Measurements from ENCODE around the gene FAU. TPM values are rescaled to one million over a fixed set of nuclear protein-coding genes. Genes with fewer than 3 reads are reported as not detected.

FAU gene
- total RNA-seq, 1 donor from 2014 or later, result 710 TPM

DNA sequence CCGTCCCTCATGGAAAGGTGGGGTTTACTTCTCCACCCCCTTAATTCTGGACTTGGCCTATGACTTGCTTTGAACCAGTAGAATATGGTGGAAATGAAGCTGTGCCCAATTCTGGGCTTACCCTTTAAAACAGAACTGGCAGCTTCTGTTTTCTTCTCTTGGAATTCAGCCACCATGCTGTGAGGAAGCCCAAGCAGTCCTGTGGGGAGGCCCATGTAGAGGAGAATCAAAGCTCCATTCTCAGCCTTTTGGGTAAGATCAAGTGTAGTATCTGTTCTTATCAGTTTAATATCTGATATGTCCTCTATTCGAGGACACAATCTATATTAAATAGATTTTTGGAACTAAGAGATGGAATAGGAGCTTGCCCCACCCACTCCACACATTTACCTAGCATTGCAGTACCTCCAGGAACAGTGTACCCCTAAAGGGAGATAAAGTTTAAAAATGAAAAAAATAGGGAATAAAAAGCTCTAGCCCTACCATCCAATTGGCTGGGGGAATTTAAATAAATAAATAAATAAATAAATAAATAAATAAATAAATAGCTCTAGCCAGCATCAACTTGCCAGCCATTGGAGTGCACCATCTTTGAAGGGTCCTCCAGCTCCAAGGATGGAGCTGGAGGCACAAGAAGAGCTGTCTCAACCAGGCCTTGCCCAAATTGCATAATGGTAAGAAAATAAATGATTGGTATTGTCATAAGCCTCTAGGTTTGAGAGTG lies 25.6 kb upstream of the FAU start:
- Histone ChIP-seq H3K36me3 (ENCODE audit: control insufficient read depth, insufficient read depth, low read length) (no peaks in the 10 kb centered on the region), H3K4me3 (ENCODE audit: low read depth, low read length) (no peak overlapping the region), H3K27me3 (ENCODE audit: control insufficient read depth, insufficient read depth, low read length) (no peaks in the 10 kb centered on the region)
- no peak for DNase-seq (ENCODE audit: low read depth)
- no peak for TF ChIP-seq CTCF (IDR thresholded peaks at IDR 0.05; ENCODE audit: insufficient read depth, low read length, poor library complexity, severe bottlenecking)

DNA sequence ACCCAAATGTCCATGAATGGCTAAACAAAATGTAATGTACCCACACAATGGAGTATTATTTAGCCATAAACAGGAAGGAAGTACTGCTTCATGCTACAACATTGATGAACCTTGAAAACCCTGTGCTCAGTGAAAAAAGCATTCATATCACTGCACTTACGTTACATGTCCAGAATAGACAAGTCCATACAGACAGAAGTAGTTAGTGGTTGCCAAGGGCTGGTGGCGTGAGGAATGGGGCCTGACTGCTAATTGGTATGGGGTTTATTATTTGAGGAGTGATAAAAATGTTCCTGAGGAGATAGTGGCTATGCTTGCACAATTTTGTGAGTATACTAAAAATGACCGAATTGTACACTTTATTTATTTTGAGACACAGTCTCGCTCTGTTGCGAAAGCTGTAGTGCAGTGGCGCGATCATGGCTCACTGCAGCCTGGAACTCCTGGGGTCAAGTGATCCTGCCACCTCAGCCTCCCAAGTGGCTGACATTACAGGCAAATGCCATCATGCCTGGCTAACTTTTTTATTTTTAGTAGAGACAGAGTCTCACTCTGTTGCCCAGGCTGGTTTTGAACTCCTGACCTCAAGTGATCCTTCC lies 20.1 kb upstream of the FAU start:
- no peak for DNase-seq (ENCODE audit: low read depth)
- no peaks in the 10 kb centered on the region for H3K36me3 ChIP-seq (ENCODE audit: control insufficient read depth, insufficient read depth, low read length)
- H3K27me3 ChIP-seq (ENCODE audit: control insufficient read depth, insufficient read depth, low read length), result peaks cover 2% of the 10 kb centered on the region
- no peak overlapping the region for H3K4me3 ChIP-seq (ENCODE audit: low read depth, low read length)
- no peak for TF ChIP-seq CTCF (IDR thresholded peaks at IDR 0.05; ENCODE audit: insufficient read depth, low read length, poor library complexity, severe bottlenecking)

DNA sequence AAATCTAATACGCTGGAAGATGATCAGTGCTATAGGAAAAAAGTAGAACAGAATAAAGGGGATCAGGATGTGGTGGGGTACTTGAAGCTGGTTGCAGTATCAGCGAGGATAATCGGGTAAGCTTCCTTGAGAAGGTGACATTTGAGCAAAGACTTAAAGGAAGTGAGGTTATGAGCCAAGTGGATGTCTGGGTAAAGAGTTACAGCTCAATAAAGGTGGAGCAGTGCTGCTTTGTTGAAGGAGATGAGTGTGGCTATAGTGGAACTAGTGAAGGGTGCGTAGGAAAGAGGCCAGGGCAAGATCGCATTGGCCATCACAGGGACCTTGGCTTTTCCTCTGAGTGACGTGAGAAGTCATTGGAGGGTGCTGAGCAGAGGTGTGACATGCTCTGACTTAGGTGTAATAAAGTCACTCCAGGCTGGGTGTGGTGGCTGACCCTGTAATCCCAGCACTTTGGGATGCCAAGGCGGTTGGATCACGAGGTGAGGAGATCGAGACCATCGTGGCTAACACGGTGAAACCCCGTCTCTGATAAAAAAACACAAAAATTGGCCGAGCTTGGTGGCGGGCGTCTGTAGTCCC lies 14.7 kb upstream of the FAU start:
- H3K36me3 ChIP-seq (ENCODE audit: control insufficient read depth, insufficient read depth, low read length), result no peaks in the 10 kb centered on the region
- peaks cover 2% of the 10 kb centered on the region for H3K27me3 ChIP-seq (ENCODE audit: control insufficient read depth, insufficient read depth, low read length)
- no peak for TF ChIP-seq CTCF (IDR thresholded peaks at IDR 0.05; ENCODE audit: insufficient read depth, low read length, poor library complexity, severe bottlenecking)
- DNase-seq (ENCODE audit: low read depth), result no peak
- H3K4me3 ChIP-seq (ENCODE audit: low read depth, low read length), result no peak overlapping the region

DNA sequence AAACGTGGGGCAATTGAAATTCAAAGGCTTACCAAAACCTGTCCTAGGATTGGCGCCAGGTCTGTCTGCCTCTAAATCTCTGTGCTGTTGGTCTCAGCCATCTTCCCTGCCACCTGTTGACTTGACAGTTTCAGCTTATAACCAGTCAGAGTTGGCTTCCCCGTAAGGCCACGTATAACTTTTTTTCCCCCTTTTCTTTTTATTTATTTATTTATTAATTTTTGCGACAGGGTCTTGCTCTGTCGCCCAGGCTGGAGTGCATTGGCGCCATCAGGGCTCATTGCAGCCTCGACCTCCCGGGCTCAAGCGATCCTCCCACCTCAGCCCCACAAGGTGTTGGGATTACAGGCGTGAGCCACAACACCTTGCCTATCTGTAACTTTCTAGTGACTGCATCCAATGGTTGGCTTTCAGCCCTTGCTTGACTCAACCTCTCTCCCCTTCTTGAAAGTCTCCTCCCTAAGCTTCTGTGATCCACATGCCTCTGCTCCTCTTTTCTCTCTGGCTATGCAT lies 13.8 kb upstream of the FAU start:
- TF ChIP-seq CTCF (IDR thresholded peaks at IDR 0.05; ENCODE audit: insufficient read depth, low read length, poor library complexity, severe bottlenecking), result no peak
- Histone ChIP-seq H3K27me3 (ENCODE audit: control insufficient read depth, insufficient read depth, low read length) (no peaks in the 10 kb centered on the region), H3K36me3 (ENCODE audit: control insufficient read depth, insufficient read depth, low read length) (peaks cover 2% of the 10 kb centered on the region), H3K4me3 (ENCODE audit: low read depth, low read length) (peak overlapping the region; percentile 41)
- no peak for DNase-seq (ENCODE audit: low read depth)

- peak; percentile 96 for DNase-seq (ENCODE audit: low read depth)
- Histone ChIP-seq H3K27me3 (ENCODE audit: control insufficient read depth, insufficient read depth, low read length) (no peaks in the 10 kb centered on the region), H3K4me3 (ENCODE audit: low read depth, low read length) (peak overlapping the region; percentile 79), H3K36me3 (ENCODE audit: control insufficient read depth, insufficient read depth, low read length) (peaks cover 2% of the 10 kb centered on the region)
- no peak for TF ChIP-seq CTCF (IDR thresholded peaks at IDR 0.05; ENCODE audit: insufficient read depth, low read length, poor library complexity, severe bottlenecking)
These were observed 13.2 kb upstream of the FAU start for GRCh38 chr11:65134952-65135632.
